IPS-18a (cell line): Measurements from ENCODE around the gene AGL.

Source experiments
- H3K27ac ChIP-seq: one replicate; pipeline ENCODE4 v1.5.1; 2013; ENCODE audit warnings: low read length
- H3K27me3 ChIP-seq: one replicate; pipeline ENCODE4 v1.6.1; 2013; ENCODE audit warnings: mild to moderate bottlenecking, low read length; ENCODE audit not compliant: control insufficient read depth, insufficient read depth
- H3K36me3 ChIP-seq: one replicate; pipeline ENCODE4 v1.6.1; 2013; ENCODE audit warnings: low read depth, low read length; ENCODE audit not compliant: control insufficient read depth
- H3K4me1 ChIP-seq: one replicate; pipeline ENCODE4 v1.6.1; 2013; ENCODE audit warnings: low read depth, low read length; ENCODE audit not compliant: control insufficient read depth
- H3K4me3 ChIP-seq: one replicate; pipeline ENCODE4 v1.5.1; 2013; ENCODE audit warnings: low read length
- H3K9ac ChIP-seq: one replicate; pipeline ENCODE4 v1.6.1; 2013; ENCODE audit warnings: mild to moderate bottlenecking, low read length, moderate library complexity
- H3K9me3 ChIP-seq: one replicate; pipeline ENCODE4 v1.6.1; 2013; ENCODE audit warnings: low read depth, low read length; ENCODE audit not compliant: control insufficient read depth

AGL gene

GRCh38 chr1:99849744-99850458 lies at the start of gene AGL:
TSS of gene AGL (plus strand) at chr1:99850361. CDS start at chr1:99851043, 682 bp downstream.
- H3K36me3 ChIP-seq: peaks cover 6% of the 10 kb centered on the region
- H3K4me1 ChIP-seq: peaks cover 13% of the 10 kb centered on the region
- H3K9me3 ChIP-seq: no peaks in the 10 kb centered on the region
- H3K27me3 ChIP-seq: no peaks in the 10 kb centered on the region
- peak within 1 kb of the TSS; percentile 97 for H3K4me3 ChIP-seq
- H3K9ac ChIP-seq: peak within 1 kb of the TSS; percentile 89
- peak within 1 kb of the TSS; percentile 85 for H3K27ac ChIP-seq

DNA sequence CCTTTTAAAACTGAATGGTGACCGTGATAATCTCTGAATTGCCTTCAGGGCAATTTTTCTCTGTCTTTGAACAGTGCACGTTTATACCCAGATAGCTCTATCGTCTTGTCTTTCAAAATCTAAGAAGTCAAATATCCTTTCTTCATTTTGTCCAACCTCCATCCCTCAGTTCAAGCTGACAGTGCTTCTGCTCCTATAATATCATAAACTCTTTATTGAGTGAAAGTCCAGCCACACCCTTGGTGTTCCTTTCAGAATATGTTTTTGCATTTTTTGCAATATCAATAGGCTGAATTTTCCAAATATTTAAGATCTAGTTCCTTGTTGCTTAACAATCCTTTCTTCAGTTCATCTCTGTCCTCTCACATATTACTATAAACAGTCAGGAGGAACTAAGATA lies 48.6 kb upstream of the AGL start:
- H3K4me1 ChIP-seq: no peaks in the 10 kb centered on the region
- H3K36me3 ChIP-seq: no peaks in the 10 kb centered on the region
- H3K27me3 ChIP-seq: no peaks in the 10 kb centered on the region
- no peak overlapping the region for H3K4me3 ChIP-seq
- no peak overlapping the region for H3K9ac ChIP-seq
- H3K27ac ChIP-seq: no peak overlapping the region
- no peaks in the 10 kb centered on the region for H3K9me3 ChIP-seq

- no peak overlapping the region for H3K27ac ChIP-seq
- H3K36me3 ChIP-seq: no peaks in the 10 kb centered on the region
- no peak overlapping the region for H3K9ac ChIP-seq
- no peaks in the 10 kb centered on the region for H3K9me3 ChIP-seq
- H3K27me3 ChIP-seq: no peaks in the 10 kb centered on the region
- no peak overlapping the region for H3K4me3 ChIP-seq
- peaks cover 4% of the 10 kb centered on the region for H3K4me1 ChIP-seq
Measured at GRCh38 chr1:99806882-99807281, 43.3 kb upstream of the AGL start.

DNA sequence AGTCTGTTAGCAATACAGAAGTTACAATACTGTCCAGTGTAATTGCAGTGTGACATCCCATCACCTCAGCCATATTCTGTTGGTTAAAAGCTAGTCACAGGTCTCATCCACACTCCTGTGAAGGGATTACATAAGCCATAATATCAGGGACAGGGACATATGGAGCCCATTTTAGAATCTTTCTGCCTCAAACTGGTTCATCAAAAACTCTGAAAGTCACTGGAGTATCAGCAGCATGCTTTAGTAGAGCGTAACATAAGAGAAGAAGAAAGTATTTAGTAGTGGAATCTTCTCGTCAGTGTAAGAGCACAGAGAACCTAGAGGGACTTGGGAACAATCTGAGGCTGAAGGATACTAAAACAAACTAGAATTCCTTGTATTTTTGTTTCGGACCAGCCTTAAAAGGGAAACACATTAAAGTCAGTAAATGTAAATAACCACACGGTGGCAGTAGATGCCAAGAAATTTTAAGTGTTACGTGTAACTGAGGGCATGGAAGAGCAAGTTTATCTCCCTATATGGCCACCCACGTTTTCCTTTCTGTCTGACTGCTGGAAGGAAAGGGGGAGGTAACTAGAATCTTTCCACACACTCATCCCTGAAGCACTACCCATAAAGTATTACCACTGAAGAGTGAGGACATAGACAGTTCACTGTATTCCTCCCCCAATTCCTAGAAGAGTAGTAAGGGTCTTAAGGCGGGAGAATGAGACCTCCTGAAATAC lies 41.6 kb upstream of the AGL start:
- H3K9me3 ChIP-seq: no peaks in the 10 kb centered on the region
- peaks cover 4% of the 10 kb centered on the region for H3K4me1 ChIP-seq
- H3K9ac ChIP-seq: peak overlapping the region; percentile 4
- H3K27me3 ChIP-seq: no peaks in the 10 kb centered on the region
- H3K27ac ChIP-seq: no peak overlapping the region
- H3K36me3 ChIP-seq: no peaks in the 10 kb centered on the region
- no peak overlapping the region for H3K4me3 ChIP-seq

DNA sequence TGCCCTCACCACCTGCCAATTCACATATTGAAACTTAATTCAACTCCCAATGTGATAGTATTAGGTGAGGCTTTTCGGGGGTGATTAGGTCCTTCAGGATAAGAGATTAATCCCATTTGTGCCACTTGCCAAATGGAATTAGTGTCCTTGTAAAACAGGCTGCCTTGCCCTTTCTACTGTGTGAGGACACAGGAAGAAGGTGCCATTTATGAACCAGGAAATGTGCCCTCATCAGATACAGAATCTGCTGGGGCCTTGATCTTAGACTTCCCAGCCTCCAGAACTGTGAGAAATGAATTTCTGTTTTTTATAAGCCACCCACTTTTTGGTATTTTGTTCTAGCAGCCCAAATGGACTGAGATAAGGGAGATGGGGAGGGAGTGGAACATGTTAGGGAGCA lies 39.1 kb upstream of the AGL start:
- Histone ChIP-seq H3K36me3 (no peaks in the 10 kb centered on the region), H3K4me3 (no peak overlapping the region), H3K27me3 (no peaks in the 10 kb centered on the region), H3K4me1 (peaks cover 4% of the 10 kb centered on the region), H3K9ac (no peak overlapping the region), H3K9me3 (no peaks in the 10 kb centered on the region), H3K27ac (no peak overlapping the region)

GRCh38 chr1:99811747-99812146 lies 38.4 kb upstream of the AGL start:
- H3K9me3 ChIP-seq: no peaks in the 10 kb centered on the region
- H3K4me3 ChIP-seq: no peak overlapping the region
- H3K4me1 ChIP-seq: peaks cover 4% of the 10 kb centered on the region
- H3K9ac ChIP-seq: no peak overlapping the region
- no peak overlapping the region for H3K27ac ChIP-seq
- H3K27me3 ChIP-seq: no peaks in the 10 kb centered on the region
- no peaks in the 10 kb centered on the region for H3K36me3 ChIP-seq

- H3K27me3 ChIP-seq: no peaks in the 10 kb centered on the region
- H3K4me3 ChIP-seq: no peak overlapping the region
- no peak overlapping the region for H3K9ac ChIP-seq
- no peaks in the 10 kb centered on the region for H3K4me1 ChIP-seq
- no peaks in the 10 kb centered on the region for H3K9me3 ChIP-seq
- H3K36me3 ChIP-seq: no peaks in the 10 kb centered on the region
- no peak overlapping the region for H3K27ac ChIP-seq
Measured at GRCh38 chr1:99814373-99814900, 35.7 kb upstream of the AGL start.

DNA sequence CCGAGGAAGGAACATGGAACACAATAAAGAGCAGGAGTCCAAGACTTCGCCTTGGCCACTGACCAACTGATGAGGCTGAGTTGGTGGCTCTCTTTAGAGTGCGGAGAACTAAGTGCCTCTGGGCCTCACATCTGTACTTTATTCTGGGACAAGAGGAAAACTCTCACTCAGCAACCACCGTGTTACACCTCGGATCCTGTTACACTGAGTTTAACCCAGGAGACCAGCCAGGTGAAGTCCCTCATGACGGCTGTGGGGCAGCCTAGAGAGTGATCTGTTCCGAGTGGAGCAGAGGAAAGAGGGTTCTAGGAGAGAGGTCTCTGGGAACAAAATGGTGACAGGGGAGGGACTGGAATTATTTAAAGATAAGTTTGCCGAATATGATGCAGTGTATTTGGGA lies 33.5 kb upstream of the AGL start:
- no peaks in the 10 kb centered on the region for H3K36me3 ChIP-seq
- H3K9me3 ChIP-seq: no peaks in the 10 kb centered on the region
- no peaks in the 10 kb centered on the region for H3K4me1 ChIP-seq
- H3K9ac ChIP-seq: no peak overlapping the region
- no peak overlapping the region for H3K27ac ChIP-seq
- no peaks in the 10 kb centered on the region for H3K27me3 ChIP-seq
- no peak overlapping the region for H3K4me3 ChIP-seq

- Histone ChIP-seq H3K4me1 (no peaks in the 10 kb centered on the region), H3K27ac (no peak overlapping the region), H3K9me3 (no peaks in the 10 kb centered on the region), H3K9ac (no peak overlapping the region), H3K4me3 (no peak overlapping the region), H3K27me3 (no peaks in the 10 kb centered on the region), H3K36me3 (no peaks in the 10 kb centered on the region)
Measured at GRCh38 chr1:99818063-99818699, 32.0 kb upstream of the AGL start.

GRCh38 chr1:99820546-99820945 lies 29.6 kb upstream of the AGL start:
- no peak overlapping the region for H3K9ac ChIP-seq
- H3K27me3 ChIP-seq: no peaks in the 10 kb centered on the region
- no peaks in the 10 kb centered on the region for H3K36me3 ChIP-seq
- H3K4me3 ChIP-seq: no peak overlapping the region
- no peaks in the 10 kb centered on the region for H3K4me1 ChIP-seq
- H3K27ac ChIP-seq: no peak overlapping the region
- H3K9me3 ChIP-seq: peaks cover 2% of the 10 kb centered on the region

GRCh38 chr1:99825098-99825497 lies 25.1 kb upstream of the AGL start:
- Histone ChIP-seq H3K36me3 (no peaks in the 10 kb centered on the region), H3K9ac (no peak overlapping the region)

More at GRCh38 chr1:99825098-99825497, 25.1 kb upstream of the AGL start:
- no peaks in the 10 kb centered on the region for H3K4me1 ChIP-seq
- no peak overlapping the region for H3K4me3 ChIP-seq
- H3K27ac ChIP-seq: no peak overlapping the region
- peaks cover 2% of the 10 kb centered on the region for H3K9me3 ChIP-seq
- H3K27me3 ChIP-seq: no peaks in the 10 kb centered on the region
